Adipocyte (in vitro differentiated cells): ENCODE measurements around the gene TMEM141.
"Not testable (repeated sequence)": the region's sequence is repeated elsewhere in the genome, so short reads cannot be mapped to it uniquely, and the experiment has no call there.

ENCODE experiments used
- DNase-seq: peaks from one replicate; pipeline ENCODE4 v3.0.0-alpha.2; 2015; ENCODE audit warnings: low read depth
- H3K27me3 ChIP-seq: replicated peaks from 2 replicates; pipeline ENCODE4 v1.7.0; 2013; ENCODE audit warnings: mild to moderate bottlenecking, low read length, moderate library complexity; ENCODE audit not compliant: control insufficient read depth, insufficient read depth
- H3K36me3 ChIP-seq: 2 replicates; pipeline ENCODE4 v1.7.0; 2013; ENCODE audit warnings: low read length, mild to moderate bottlenecking, moderate library complexity; ENCODE audit not compliant: control insufficient read depth, insufficient read depth, severe bottlenecking
- H3K4me1 ChIP-seq: 2 replicates; pipeline ENCODE4 v1.7.0; 2013; ENCODE audit warnings: mild to moderate bottlenecking, low read length, moderate library complexity; ENCODE audit not compliant: control insufficient read depth, insufficient read depth
- H3K4me3 ChIP-seq: 2 replicates; pipeline ENCODE4 v1.7.0; 2013; ENCODE audit warnings: mild to moderate bottlenecking, low read length, moderate library complexity
- H3K9ac ChIP-seq: 2 replicates; pipeline ENCODE4 v1.7.0; 2013; ENCODE audit warnings: mild to moderate bottlenecking, low read length, moderate library complexity
- H3K9me3 ChIP-seq: 2 replicates; pipeline ENCODE4 v1.7.0; 2013; ENCODE audit warnings: mild to moderate bottlenecking, low read length, moderate library complexity; ENCODE audit not compliant: control insufficient read depth

The TMEM141 gene

GRCh38 chr9:136757328-136757727 is 33.8 kb upstream of the TMEM141 start:
- no peak overlapping the region for H3K4me3 ChIP-seq
- peaks cover 23% of the 10 kb centered on the region for H3K27me3 ChIP-seq
- H3K36me3 ChIP-seq: no peaks in the 10 kb centered on the region
- DNase-seq: no peak
- peaks cover 20% of the 10 kb centered on the region for H3K9me3 ChIP-seq
- no peaks in the 10 kb centered on the region for H3K4me1 ChIP-seq
- no peak overlapping the region for H3K9ac ChIP-seq

DNA sequence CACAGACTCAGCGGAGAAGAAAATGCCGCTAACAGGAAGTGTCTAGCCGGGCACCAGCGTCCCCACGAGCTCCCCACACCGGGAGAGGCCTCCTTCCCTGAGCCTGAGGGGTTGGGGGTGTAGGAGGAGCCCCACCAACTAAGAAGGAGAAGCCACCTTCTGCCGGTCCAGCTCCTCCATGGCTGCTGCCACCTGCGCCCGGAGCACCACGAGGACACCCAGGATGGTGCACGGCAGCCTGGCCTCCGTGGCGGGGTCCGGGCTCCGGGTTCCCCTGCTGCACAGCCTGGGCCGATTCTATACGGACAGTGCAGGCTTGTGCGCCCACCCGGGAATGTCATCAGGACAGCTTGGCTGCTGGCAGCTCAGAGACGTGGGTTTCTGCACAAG is 33.4 kb upstream of the TMEM141 start:
- H3K36me3 ChIP-seq: no peaks in the 10 kb centered on the region
- H3K9me3 ChIP-seq: peaks cover 17% of the 10 kb centered on the region
- no peak overlapping the region for H3K4me3 ChIP-seq
- DNase-seq: no peak
- H3K4me1 ChIP-seq: no peaks in the 10 kb centered on the region
- no peak overlapping the region for H3K9ac ChIP-seq
- peaks cover 22% of the 10 kb centered on the region for H3K27me3 ChIP-seq

DNA sequence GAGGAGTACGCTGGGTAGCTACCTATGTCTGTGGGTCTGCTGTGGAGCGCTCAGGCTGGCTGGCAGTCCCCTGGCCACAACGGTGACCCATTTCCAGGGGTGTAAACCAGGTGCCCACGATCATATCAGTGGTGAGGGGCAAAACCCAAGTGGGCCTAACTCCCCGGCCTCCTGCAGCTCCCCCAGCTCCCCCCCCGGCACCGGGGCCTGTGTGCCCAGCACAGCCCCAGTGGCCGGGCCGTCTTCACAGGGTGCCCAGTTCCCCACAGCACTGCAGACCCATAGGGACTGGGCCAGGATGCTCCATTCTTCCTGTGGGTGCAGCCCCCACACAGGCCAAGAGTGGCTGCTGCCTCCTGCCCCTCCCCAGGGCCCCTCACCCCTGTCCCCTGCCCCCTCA is 32.1 kb upstream of the TMEM141 start:
- Histone ChIP-seq H3K4me3 (no peak overlapping the region), H3K9ac (no peak overlapping the region), H3K4me1 (no peaks in the 10 kb centered on the region)

GRCh38 chr9:136759436-136760325 is 31.5 kb upstream of the TMEM141 start:
- H3K4me3 ChIP-seq: no peak overlapping the region
- no peak for DNase-seq
- H3K27me3 ChIP-seq: peaks cover 27% of the 10 kb centered on the region
- H3K4me1 ChIP-seq: no peaks in the 10 kb centered on the region
- H3K9ac ChIP-seq: no peak overlapping the region
- peaks cover 13% of the 10 kb centered on the region for H3K9me3 ChIP-seq
- no peaks in the 10 kb centered on the region for H3K36me3 ChIP-seq

More for the DNA sequence above, 32.1 kb upstream of the TMEM141 start:
- Histone ChIP-seq H3K27me3 (peaks cover 21% of the 10 kb centered on the region), H3K9me3 (peaks cover 13% of the 10 kb centered on the region), H3K36me3 (no peaks in the 10 kb centered on the region)
- DNase-seq: no peak

GRCh38 chr9:136760424-136760823 is 30.7 kb upstream of the TMEM141 start:
- no peaks in the 10 kb centered on the region for H3K36me3 ChIP-seq
- H3K27me3 ChIP-seq: peaks cover 25% of the 10 kb centered on the region
- H3K4me3 ChIP-seq: no peak overlapping the region
- no peak overlapping the region for H3K9ac ChIP-seq
- no peaks in the 10 kb centered on the region for H3K4me1 ChIP-seq
- H3K9me3 ChIP-seq: peaks cover 11% of the 10 kb centered on the region
- no peak for DNase-seq

GRCh38 chr9:136760834-136761544 is 30.2 kb upstream of the TMEM141 start:
- not testable (repeated sequence) for H3K4me3 ChIP-seq, H3K4me1 ChIP-seq, H3K36me3 ChIP-seq, H3K9ac ChIP-seq, H3K9me3 ChIP-seq
- peaks cover 27% of the 10 kb centered on the region for H3K27me3 ChIP-seq
- DNase-seq: peak; percentile 77

- Histone ChIP-seq H3K9ac (no peak overlapping the region), H3K4me1 (no peaks in the 10 kb centered on the region), H3K27me3 (peaks cover 27% of the 10 kb centered on the region), H3K9me3 (no peaks in the 10 kb centered on the region), H3K36me3 (no peaks in the 10 kb centered on the region), H3K4me3 (no peak overlapping the region)
- no peak for DNase-seq
These were observed 29.6 kb upstream of the TMEM141 start for GRCh38 chr9:136761545-136761981.

GRCh38 chr9:136762221-136762691 is 28.9 kb upstream of the TMEM141 start:
- Histone ChIP-seq H3K4me1 (no peaks in the 10 kb centered on the region), H3K27me3 (peaks cover 32% of the 10 kb centered on the region), H3K9me3 (no peaks in the 10 kb centered on the region), H3K36me3 (no peaks in the 10 kb centered on the region), H3K9ac (no peak overlapping the region), H3K4me3 (no peak overlapping the region)
- no peak for DNase-seq

- H3K4me3 ChIP-seq: no peak overlapping the region
- no peaks in the 10 kb centered on the region for H3K4me1 ChIP-seq
- H3K9me3 ChIP-seq: no peaks in the 10 kb centered on the region
- peaks cover 34% of the 10 kb centered on the region for H3K27me3 ChIP-seq
- peak; percentile 35 for DNase-seq
- H3K9ac ChIP-seq: no peak overlapping the region
- no peaks in the 10 kb centered on the region for H3K36me3 ChIP-seq
These were observed 28.1 kb upstream of the TMEM141 start for GRCh38 chr9:136762915-136763648.

DNA sequence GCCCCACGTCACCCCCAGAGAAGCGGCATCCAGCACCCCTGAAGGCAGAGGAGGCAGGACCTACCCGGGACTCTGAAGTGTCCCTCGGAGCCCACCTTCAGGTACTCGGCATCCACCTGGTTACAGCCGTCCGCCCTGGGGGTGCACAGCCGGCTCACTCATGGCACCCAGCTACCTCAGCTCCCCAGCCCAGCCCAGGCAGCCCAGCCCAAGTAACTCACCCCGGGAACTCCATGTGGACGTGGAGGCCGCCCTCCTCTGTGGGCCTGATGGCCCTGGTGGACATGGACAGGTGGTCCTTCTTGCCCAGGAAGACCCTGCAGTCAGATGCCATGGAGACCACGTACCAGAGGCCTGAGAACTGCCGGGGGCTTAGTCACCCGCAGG is 27.5 kb upstream of the TMEM141 start:
- Histone ChIP-seq H3K9ac (no peak overlapping the region), H3K9me3 (no peaks in the 10 kb centered on the region), H3K4me3 (no peak overlapping the region), H3K36me3 (no peaks in the 10 kb centered on the region), H3K27me3 (peaks cover 35% of the 10 kb centered on the region), H3K4me1 (no peaks in the 10 kb centered on the region)
- no peak for DNase-seq
